GM03348 (cell line): Measurements from ENCODE around the gene SIT1.
A peak's percentile ranks its signal among the peaks of the same experiment; 100 is the strongest.

Experiments used
- DNase-seq: peaks from one replicate; pipeline ENCODE4 v3.0.0; 2012; ENCODE audit warnings: low spot score

SIT1 gene

GRCh38 chr9:35650341-35651158 is at the start of gene SIT1:
Gene SIT1 (minus strand): TSS chr9:35650931. CDS start chr9:35650853, 78 bp downstream.
- DNase-seq: no peak

- DNase-seq: no peak
These were observed 49.3 kb upstream of the SIT1 start for GRCh38 chr9:35700031-35700430.

- no peak for DNase-seq
These were observed 47.5 kb upstream of the SIT1 start for GRCh38 chr9:35698231-35698630.

- DNase-seq: no peak
These were observed 46.8 kb upstream of the SIT1 start for GRCh38 chr9:35697486-35697885.

GRCh38 chr9:35696520-35697215 is 45.9 kb upstream of the SIT1 start:
- peak; percentile 68 for DNase-seq

GRCh38 chr9:35695943-35696401 is 45.2 kb upstream of the SIT1 start:
- DNase-seq: no peak

GRCh38 chr9:35691757-35692301 is 41.1 kb upstream of the SIT1 start:
- no peak for DNase-seq

GRCh38 chr9:35691334-35691650 is 40.6 kb upstream of the SIT1 start:
- DNase-seq: no peak

- peak; percentile 95 for DNase-seq
These were observed 40.0 kb upstream of the SIT1 start for GRCh38 chr9:35690614-35691333.

GRCh38 chr9:35690294-35690613 is 39.5 kb upstream of the SIT1 start:
- DNase-seq: no peak

- peak; percentile 97 for DNase-seq
These were observed 39.0 kb upstream of the SIT1 start, which contains the start of gene TPM2 for GRCh38 chr9:35689542-35690293. Gene TPM2 (minus strand): TSS chr9:35689925. CDS start chr9:35689817, 108 bp downstream.

- DNase-seq: peak; percentile 69
These were observed 38.1 kb upstream of the SIT1 start for GRCh38 chr9:35688558-35689541.

GRCh38 chr9:35687972-35688557 is 37.3 kb upstream of the SIT1 start:
- no peak for DNase-seq

- no peak for DNase-seq
These were observed 36.6 kb upstream of the SIT1 start for GRCh38 chr9:35687306-35687705.

- no peak for DNase-seq
These were observed 35.8 kb upstream of the SIT1 start for GRCh38 chr9:35686222-35687203.

- DNase-seq: no peak
These were observed 34.8 kb upstream of the SIT1 start for GRCh38 chr9:35685506-35685905.

GRCh38 chr9:35684921-35685320 is 34.2 kb upstream of the SIT1 start:
- no peak for DNase-seq

- no peak for DNase-seq
These were observed 32.6 kb upstream of the SIT1 start for GRCh38 chr9:35683323-35683722.
